Kidney (tissue), 14 donors: Measurements from ENCODE around the gene HDGFL1. TPM values are rescaled to one million over a fixed set of nuclear protein-coding genes. Genes with fewer than 3 reads are reported as not detected.

Source experiments
- DNase-seq, 5 donors: peaks; one replicate each; pipeline ENCODE4 v3.0.0-alpha.2; 2013 to 2020
- FAIRE-seq: peaks from 2 replicates; lab custom pipeline; 2012; peaks lifted over from hg19 to GRCh38; lab: Jason Lieb, UNC
- H3K27ac ChIP-seq, 2 donors: one replicate each; pipeline ENCODE4 v1.7.0; 2013; ENCODE audit warnings: low read depth in 2 of 2, low read length in 2 of 2, inconsistent platforms in 1 of 2
- H3K27me3 ChIP-seq: one replicate; pipeline ENCODE4 v1.7.1; 2013; ENCODE audit warnings: low read length, inconsistent platforms; ENCODE audit not compliant: control insufficient read depth, insufficient read depth
- H3K36me3 ChIP-seq, 3 donors: one replicate each; pipeline versions ENCODE4 v1.7.0 to v1.7.1; 2013; ENCODE audit warnings: low read length in 3 of 3, control low read depth in 1 of 3, inconsistent platforms in 1 of 3; ENCODE audit not compliant: insufficient read depth in 3 of 3, control insufficient read depth in 2 of 3
- H3K4me1 ChIP-seq, 3 donors: one replicate each; pipeline versions ENCODE4 v1.7.0 to v1.7.1; 2013; ENCODE audit warnings: low read length in 3 of 3, inconsistent platforms in 1 of 3, low read depth in 1 of 3; ENCODE audit not compliant: control insufficient read depth in 2 of 3, insufficient read depth in 2 of 3
- H3K4me3 ChIP-seq, 3 donors: one replicate each; pipeline versions ENCODE4 v1.7.0 to v1.8.1; 2013; ENCODE audit warnings: low read length in 3 of 3, control low read depth in 1 of 3, inconsistent platforms in 1 of 3
- H3K9ac ChIP-seq, 3 donors: one replicate each; pipeline versions ENCODE4 v1.7.0 to v1.7.1; 2013; ENCODE audit warnings: low read length in 3 of 3, control low read depth in 1 of 3, inconsistent platforms in 1 of 3
- H3K9me3 ChIP-seq, 3 donors: one replicate each; pipeline versions ENCODE4 v1.7.0 to v1.7.1; 2013; ENCODE audit warnings: low read length in 3 of 3, control low read depth in 1 of 3, inconsistent platforms in 1 of 3; ENCODE audit not compliant: control insufficient read depth in 2 of 3, insufficient read depth in 1 of 3
- CTCF ChIP-seq: IDR thresholded peaks from 3 replicates; pipeline ENCODE4 v1.5.1; 2012; ENCODE audit warnings: mild to moderate bottlenecking, moderate library complexity, borderline replicate concordance; ENCODE audit not compliant: insufficient read depth; ENCODE audit errors: extremely low read depth
- intact Hi-C: fragments of 100-400 bp; cut with DNase I; formaldehyde crosslinking; loops from one replicate; pipeline ENCODE4 v1.11.1; 2022
- polyA plus RNA-seq: library from polyadenylated mRNA; stranded (reverse); fragments of 350-450 nt; fragmentation: Illumina TruSeq; extraction: RNeasy Lipid Tissue Mini Kit (QIAGEN cat#74804); gene quantifications from one replicate; pipeline ENCODE4 v1.2.3, GENCODE V29; 2014; ENCODE audit warnings: low read depth, low replicate concordance; ENCODE audit not compliant: insufficient read depth
- total RNA-seq: library from RNA; stranded (reverse); fragmentation: NEBNext Ultra II Directional; extraction: Animal tissue kit (Norgen Biotek cat#: 25700); gene quantifications from one replicate; pipeline ENCODE4 v1.2.1, GENCODE V29; 2021
- donor health status: control.
- donor health status: control.
- donor health status: control.
- donor health status: control.
- donor health status: control.
- donor health status: DM: yes; HTN: yes; CAD: no.
- donor health status: Normal renal cell carcinoma (clear cell type).

Gene HDGFL1
- total and polyA plus RNA-seq, 2 donors from 2014 or later: not detected

GRCh38 chr6:22558288-22558882 is 11.0 kb upstream of the HDGFL1 start:
- FAIRE-seq (no peak), DNase-seq (no peak)
- H3K9ac ChIP-seq: no peak overlapping the region
- H3K27me3 ChIP-seq: no peaks in the 10 kb centered on the region
- H3K4me3 ChIP-seq: no peak overlapping the region
- no peaks in the 10 kb centered on the region for H3K36me3 ChIP-seq
- H3K9me3 ChIP-seq: no peaks in the 10 kb centered on the region
- intact Hi-C loops: no loop called here
- TF ChIP-seq CTCF: no peak
- no peak overlapping the region for H3K27ac ChIP-seq
- H3K4me1 ChIP-seq: no peaks in the 10 kb centered on the region

GRCh38 chr6:22568854-22569253 is 512 bp upstream of the HDGFL1 start:
- H3K4me1 ChIP-seq: no peaks in the 10 kb centered on the region
- no peaks in the 10 kb centered on the region for H3K27me3 ChIP-seq
- FAIRE-seq: no peak
- no peak overlapping the region for H3K27ac ChIP-seq
- DNase-seq: no peak
- no peak for TF ChIP-seq CTCF
- H3K9ac ChIP-seq: no peak overlapping the region
- no peaks in the 10 kb centered on the region for H3K9me3 ChIP-seq
- intact Hi-C loops: no loop called here
- H3K36me3 ChIP-seq: no peaks in the 10 kb centered on the region
- H3K4me3 ChIP-seq: no peak overlapping the region

DNA sequence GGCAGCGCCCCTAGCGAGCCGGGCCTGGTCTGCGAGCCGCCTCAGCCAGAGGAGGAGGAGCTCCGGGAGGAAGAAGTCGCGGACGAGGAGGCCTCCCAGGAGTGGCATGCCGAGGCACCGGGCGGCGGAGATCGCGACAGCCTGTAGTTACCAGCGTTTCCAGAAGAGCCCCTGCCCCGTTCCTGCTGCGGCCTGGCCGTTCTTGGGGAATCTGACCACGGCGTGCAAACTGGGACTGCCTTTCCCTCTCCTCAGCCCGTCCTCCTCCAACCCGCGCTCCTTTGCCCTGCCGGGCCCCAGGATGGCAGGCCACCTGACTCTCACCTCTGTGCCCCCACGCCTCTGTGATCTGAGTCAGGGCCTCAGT is 802 bp downstream of the HDGFL1 start:
- peak in 1 of 5 donors; percentile 74 for DNase-seq
- no peak for FAIRE-seq
- TF ChIP-seq CTCF: no peak
- H3K9me3 ChIP-seq: no peaks in the 10 kb centered on the region
- no peak overlapping the region for H3K4me3 ChIP-seq
- H3K27me3 ChIP-seq: no peaks in the 10 kb centered on the region
- no peak overlapping the region for H3K9ac ChIP-seq
- no peaks in the 10 kb centered on the region for H3K36me3 ChIP-seq
- H3K4me1 ChIP-seq: no peaks in the 10 kb centered on the region
- intact Hi-C loops: no loop called here
- H3K27ac ChIP-seq: no peak overlapping the region

GRCh38 chr6:22575190-22575589 is 5.8 kb downstream of the HDGFL1 start:
- intact Hi-C loops: no loop called here
- no peaks in the 10 kb centered on the region for H3K9me3 ChIP-seq
- H3K4me3 ChIP-seq: no peak overlapping the region
- H3K36me3 ChIP-seq: no peaks in the 10 kb centered on the region
- TF ChIP-seq CTCF: no peak
- H3K4me1 ChIP-seq: no peaks in the 10 kb centered on the region
- FAIRE-seq (no peak), DNase-seq (no peak)
- no peak overlapping the region for H3K9ac ChIP-seq
- H3K27me3 ChIP-seq: no peaks in the 10 kb centered on the region
- no peak overlapping the region for H3K27ac ChIP-seq
